ENCODE data around the gene NUMA1. TPM values are rescaled to one million over a fixed set of nuclear protein-coding genes. Genes with fewer than 3 reads are reported as not detected.

Gene NUMA1
- polyA plus RNA-seq, 1 experiment, result 79.5 TPM

DNA sequence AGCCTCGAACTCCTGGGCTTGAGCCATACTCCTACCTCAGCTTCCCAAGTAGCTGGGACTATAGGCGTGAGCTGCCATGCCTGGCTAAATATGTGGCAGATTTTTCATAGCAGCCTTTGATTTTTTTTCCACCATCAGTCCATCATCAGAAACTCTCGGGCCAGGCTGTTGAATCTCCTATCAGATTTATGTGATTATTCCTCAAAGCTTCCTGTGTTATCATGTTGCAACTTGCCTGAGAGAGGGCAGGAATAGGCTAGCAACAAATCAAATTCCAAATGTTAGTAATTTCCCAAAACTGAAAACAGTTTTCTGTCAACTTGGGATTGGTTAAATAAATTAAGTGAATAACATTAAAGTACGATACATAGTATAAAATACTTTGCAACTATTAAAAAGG is 3.7 kb upstream of the NUMA1 start:
- CTCF ChIA-PET, result interaction anchor here (0.7 to 7.3 kb wide), 2 partner anchors 12 to 58 kb away, joined by 3 to 75 read pairs; no protein-coding TSS in a partner anchor
- H3K27ac ChIP-seq (ENCODE audit: low read depth, low read length), result no peak overlapping the region
- TF ChIP-seq, protein P1, sequence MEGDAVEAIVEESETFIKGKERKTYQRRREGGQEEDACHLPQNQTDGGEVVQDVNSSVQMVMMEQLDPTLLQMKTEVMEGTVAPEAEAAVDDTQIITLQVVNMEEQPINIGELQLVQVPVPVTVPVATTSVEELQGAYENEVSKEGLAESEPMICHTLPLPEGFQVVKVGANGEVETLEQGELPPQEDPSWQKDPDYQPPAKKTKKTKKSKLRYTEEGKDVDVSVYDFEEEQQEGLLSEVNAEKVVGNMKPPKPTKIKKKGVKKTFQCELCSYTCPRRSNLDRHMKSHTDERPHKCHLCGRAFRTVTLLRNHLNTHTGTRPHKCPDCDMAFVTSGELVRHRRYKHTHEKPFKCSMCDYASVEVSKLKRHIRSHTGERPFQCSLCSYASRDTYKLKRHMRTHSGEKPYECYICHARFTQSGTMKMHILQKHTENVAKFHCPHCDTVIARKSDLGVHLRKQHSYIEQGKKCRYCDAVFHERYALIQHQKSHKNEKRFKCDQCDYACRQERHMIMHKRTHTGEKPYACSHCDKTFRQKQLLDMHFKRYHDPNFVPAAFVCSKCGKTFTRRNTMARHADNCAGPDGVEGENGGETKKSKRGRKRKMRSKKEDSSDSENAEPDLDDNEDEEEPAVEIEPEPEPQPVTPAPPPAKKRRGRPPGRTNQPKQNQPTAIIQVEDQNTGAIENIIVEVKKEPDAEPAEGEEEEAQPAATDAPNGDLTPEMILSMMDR (IDR thresholded peaks at IDR 0.05; ENCODE audit: low read depth, low read length), result no peak

DNA sequence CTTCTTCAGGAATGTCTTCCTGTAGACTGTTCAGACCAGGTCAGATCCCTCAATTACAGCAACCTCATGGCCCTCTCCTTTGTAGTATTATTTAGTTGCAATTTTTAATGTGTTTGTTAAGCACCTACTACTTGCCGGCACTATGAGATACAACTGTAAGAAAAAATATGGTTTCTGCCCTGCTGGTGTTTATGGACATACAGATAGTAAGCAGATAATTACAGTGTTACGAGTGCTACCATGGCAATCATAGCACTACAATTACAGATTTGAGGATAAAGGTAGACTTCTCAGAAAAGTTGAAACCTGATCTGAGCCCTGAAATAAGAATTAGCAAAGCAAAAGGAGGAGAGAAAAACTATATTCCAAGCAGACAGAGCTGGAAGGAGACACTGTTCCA is 3.1 kb upstream of the NUMA1 start:
- CTCF ChIA-PET, result interaction anchor here (7.3 kb wide), 1 partner anchor 58 kb away, joined by 75 read pairs; no protein-coding TSS in a partner anchor

More for the DNA sequence above, 3.7 kb upstream of the NUMA1 start:
- no peak overlapping the region for H3K4me3 ChIP-seq (ENCODE audit: low read depth, low read length)
- POLR2A ChIA-PET, result no interaction called here
- no peaks in the 10 kb centered on the region; the same call in 1 of the 2 replicates for H3K9me3 ChIP-seq (ENCODE audit: control insufficient read depth, insufficient read depth, low read length)
- no peak for DNase-seq (ENCODE audit: low read depth, low spot score)
- H3K27me3 ChIP-seq (ENCODE audit: control insufficient read depth, insufficient read depth, low read length), result no peaks in the 10 kb centered on the region

DNA sequence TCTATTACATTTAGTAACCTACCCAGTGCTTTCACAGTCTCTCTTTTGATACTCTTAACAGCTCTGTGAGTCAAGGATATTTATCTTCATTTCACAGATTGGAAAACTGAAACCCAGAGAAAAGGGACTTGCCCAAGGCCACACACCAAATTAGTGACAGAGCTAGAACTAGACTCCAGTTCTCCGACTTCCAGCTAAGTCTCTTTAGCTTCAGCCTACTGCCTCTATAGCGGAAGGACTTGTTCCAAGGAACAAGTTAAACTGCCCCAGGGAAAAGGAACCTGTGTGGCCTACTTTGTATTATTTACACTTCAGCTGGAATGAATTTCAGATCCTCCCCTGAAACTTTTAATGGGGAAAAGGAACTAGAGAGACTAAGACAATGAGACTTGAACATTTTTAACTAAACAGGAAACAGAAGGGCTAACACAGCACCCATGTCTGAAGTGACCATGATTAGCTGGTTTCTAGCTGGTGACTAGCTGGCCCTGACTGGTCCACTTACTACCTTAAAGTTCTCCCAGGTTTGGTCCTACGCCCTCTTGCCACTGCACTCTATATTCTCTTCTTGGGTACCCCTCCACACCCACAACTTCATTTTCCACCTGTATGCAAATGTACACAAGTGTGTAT is 1.6 kb upstream of the NUMA1 start:
- H3K27me3 ChIP-seq (ENCODE audit: control insufficient read depth, insufficient read depth, low read length), result no peaks in the 10 kb centered on the region
- H3K4me3 ChIP-seq (ENCODE audit: low read depth, low read length), result no peak overlapping the region
- ChIA-PET POLR2A (interaction anchor here (1.0 kb wide), 1 partner anchor 31 kb away, joined by 4 read pairs; the partner anchor contains the start of gene ANAPC15), CTCF (interaction anchor here (2.5 to 7.3 kb wide), 2 partner anchors 9 to 56 kb away, joined by 21 to 75 read pairs; no protein-coding TSS in a partner anchor)
- DNase-seq (ENCODE audit: low read depth, low spot score), result no peak
- H3K27ac ChIP-seq (ENCODE audit: low read depth, low read length), result no peak overlapping the region
- H3K9me3 ChIP-seq (ENCODE audit: control insufficient read depth, insufficient read depth, low read length), result no peaks in the 10 kb centered on the region; the same call in 1 of the 2 replicates
- TF ChIP-seq, protein P1 (IDR thresholded peaks at IDR 0.05; ENCODE audit: low read depth, low read length), result no peak

More for the DNA sequence above, 3.1 kb upstream of the NUMA1 start:
- TF ChIP-seq, protein P1 (IDR thresholded peaks at IDR 0.05; ENCODE audit: low read depth, low read length), result no peak
- POLR2A ChIA-PET, result no interaction called here
- Histone ChIP-seq H3K27me3 (ENCODE audit: control insufficient read depth, insufficient read depth, low read length) (no peaks in the 10 kb centered on the region), H3K9me3 (ENCODE audit: control insufficient read depth, insufficient read depth, low read length) (no peaks in the 10 kb centered on the region; the same call in 1 of the 2 replicates), H3K27ac (ENCODE audit: low read depth, low read length) (no peak overlapping the region), H3K4me3 (ENCODE audit: low read depth, low read length) (no peak overlapping the region)
- no peak for DNase-seq (ENCODE audit: low read depth, low spot score)

DNA sequence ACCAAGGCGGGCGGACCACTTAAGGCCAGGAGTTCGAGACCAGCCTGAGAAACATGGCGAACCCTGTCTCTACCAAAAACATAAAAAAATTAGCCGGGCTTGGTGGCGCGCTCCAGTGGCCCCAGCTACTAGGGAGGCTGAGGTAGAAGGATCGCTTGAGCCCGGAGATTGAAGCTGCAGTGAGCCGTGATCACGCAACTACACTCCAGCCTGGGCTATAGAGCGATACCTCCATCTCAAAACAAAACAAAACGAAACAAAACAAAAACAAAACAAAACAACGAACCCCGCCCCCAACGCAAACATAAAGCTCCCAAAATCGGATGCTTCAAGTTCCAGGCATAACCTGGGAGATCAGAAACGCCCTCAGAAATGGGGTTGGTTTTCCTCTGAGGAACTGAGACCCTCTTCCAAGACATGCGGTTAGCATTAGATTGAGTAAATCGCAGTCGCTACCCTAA is 872 bp upstream of the NUMA1 start:
- ChIA-PET CTCF (interaction anchor here (2.5 to 7.3 kb wide), 2 partner anchors 9 to 55 kb away, joined by 21 to 75 read pairs; no protein-coding TSS in a partner anchor), POLR2A (no interaction called here)
- H3K27ac ChIP-seq (ENCODE audit: low read depth, low read length), result peak overlapping the region; percentile 83
- DNase-seq (ENCODE audit: low read depth, low spot score), result no peak
- peak overlapping the region; percentile 70 for H3K4me3 ChIP-seq (ENCODE audit: low read depth, low read length)
- H3K9me3 ChIP-seq (ENCODE audit: control insufficient read depth, insufficient read depth, low read length), result no peaks in the 10 kb centered on the region; the same call in 1 of the 2 replicates
- TF ChIP-seq, protein P1 (IDR thresholded peaks at IDR 0.05; ENCODE audit: low read depth, low read length), result no peak
- H3K27me3 ChIP-seq (ENCODE audit: control insufficient read depth, insufficient read depth, low read length), result no peaks in the 10 kb centered on the region

DNA sequence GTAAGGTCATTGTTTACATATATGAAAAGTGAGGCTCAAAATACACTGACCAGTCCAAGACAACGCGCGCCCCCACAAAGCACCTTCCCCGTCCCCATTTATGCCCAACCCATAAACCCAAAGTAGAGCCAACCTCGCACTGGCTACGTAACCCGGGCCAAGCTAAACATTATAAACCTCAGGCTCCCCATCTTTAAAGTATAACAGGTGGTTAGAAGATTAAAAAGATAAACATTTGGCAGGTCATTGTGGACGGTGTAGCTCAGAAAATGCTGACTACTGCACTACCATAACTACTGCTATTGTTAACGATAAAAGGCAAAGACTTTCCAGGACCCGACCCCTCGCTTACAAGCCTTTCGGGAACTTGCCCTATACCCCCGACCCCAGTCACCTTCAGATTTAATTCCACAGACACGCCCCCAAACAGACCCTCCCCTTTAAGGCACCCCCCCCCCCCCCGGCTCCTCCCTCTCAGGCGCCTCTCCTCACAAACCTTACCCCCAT is 470 bp downstream of the NUMA1 start:
- TF ChIP-seq, protein P1 (IDR thresholded peaks at IDR 0.05; ENCODE audit: low read depth, low read length), result no peak
- ChIA-PET POLR2A (interaction anchor here (0.9 to 1.0 kb wide), 2 partner anchors 41 to 55 kb away, joined by 5 to 9 read pairs; no protein-coding TSS in a partner anchor), CTCF (interaction anchor here (2.3 kb wide), 1 partner anchor 55 kb away, joined by 18 read pairs; no protein-coding TSS in a partner anchor)
- H3K27ac ChIP-seq (ENCODE audit: low read depth, low read length), result peak overlapping the region; percentile 78
- H3K27me3 ChIP-seq (ENCODE audit: control insufficient read depth, insufficient read depth, low read length), result no peaks in the 10 kb centered on the region
- no peaks in the 10 kb centered on the region; the same call in 1 of the 2 replicates for H3K9me3 ChIP-seq (ENCODE audit: control insufficient read depth, insufficient read depth, low read length)
- DNase-seq (ENCODE audit: low read depth, low spot score), result no peak
- peak overlapping the region; percentile 73 for H3K4me3 ChIP-seq (ENCODE audit: low read depth, low read length)

Data from AG04450 (cell line).